Body of pancreas (tissue), 4 donors: ENCODE results near the gene SLC17A9.

Experiments
- CTCF ChIP-seq, 7 experiments: fragments of 450-650 bp in 4 of 7; fragments of 200-600 bp in 3 of 7; sonication (generic) in 3 of 7; IDR thresholded peaks; one replicate each; pipeline ENCODE4 v1.5.1; 2016 to 2019; ENCODE audit warnings: antibody characterized with exemption in 7 of 7
- POLR2A ChIP-seq, 3 donors: fragments of 450-650 bp; IDR thresholded peaks; one replicate each; pipeline ENCODE4 v1.6.1; 2016; ENCODE audit warnings: antibody characterized with exemption in 3 of 3, mild to moderate bottlenecking in 2 of 3

DNA sequence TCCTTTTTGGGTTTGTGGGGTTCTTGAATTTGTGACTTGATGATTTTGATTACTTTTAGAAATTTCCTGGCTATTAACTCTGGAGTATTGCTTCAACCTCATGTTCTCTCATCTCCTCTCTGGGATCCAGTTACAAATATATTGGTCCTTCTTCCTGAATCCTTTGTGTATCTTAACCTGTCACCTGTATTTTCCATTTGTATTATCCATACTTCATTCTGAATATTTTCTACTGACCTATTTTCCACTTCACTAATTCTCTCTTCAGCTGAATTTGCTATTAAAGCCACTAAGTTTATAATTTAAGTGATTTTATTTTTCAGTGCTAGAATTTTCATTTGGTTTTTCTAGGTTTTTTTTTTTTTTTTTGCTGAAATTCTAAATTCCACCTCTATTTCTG, 60.7 kb downstream of the SLC17A9 start:
- TF ChIP-seq CTCF (IDR thresholded peaks at IDR 0.05), result no peak
- no peak for TF ChIP-seq POLR2A (IDR thresholded peaks at IDR 0.05)
